ENCODE data around the gene C2orf68.

DNA sequence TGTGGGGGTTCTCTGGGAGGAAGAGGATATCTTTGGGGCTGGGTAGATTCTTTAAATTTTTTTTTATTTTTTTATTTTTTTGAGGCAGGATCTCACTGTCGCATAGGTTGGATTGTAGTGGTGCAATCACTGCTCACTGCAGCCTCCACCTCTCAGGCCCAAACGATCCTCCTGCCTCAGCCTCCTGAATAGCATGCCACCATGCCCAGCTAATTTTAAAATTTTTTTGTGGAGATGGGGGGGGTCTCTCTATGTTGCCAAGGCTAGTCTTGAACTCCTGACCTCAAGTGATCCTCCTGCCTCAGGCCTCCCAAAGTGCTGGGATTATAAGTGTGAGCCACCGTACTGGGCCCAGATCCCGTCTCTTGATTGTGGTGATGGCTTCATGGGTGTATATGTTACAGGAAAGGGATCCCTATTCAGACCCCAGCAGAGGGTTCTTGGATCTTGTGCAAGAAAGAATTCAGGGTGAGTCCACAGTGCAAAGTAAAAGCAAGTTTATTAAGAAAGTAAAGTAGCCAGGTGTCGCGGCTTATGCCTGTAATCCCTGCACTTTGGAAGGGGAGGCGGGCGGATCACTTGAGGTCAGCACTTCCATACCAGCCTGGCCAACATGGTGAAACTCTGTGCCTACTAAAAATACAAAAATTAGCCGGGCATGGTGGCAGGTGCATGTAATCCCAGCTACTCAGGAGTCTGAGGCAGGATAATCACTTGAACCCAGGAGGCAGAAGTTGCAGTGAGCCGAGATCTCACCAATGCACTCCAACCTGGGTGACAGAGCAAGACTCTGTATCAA lies 2.0 kb upstream of the C2orf68 start:
- TF ChIP-seq CTCF (IDR thresholded peaks at IDR 0.05; ENCODE audit: borderline replicate concordance, extremely low read depth, low read length, poor library complexity, severe bottlenecking) (no peak), EZH2 (IDR thresholded peaks at IDR 0.05; ENCODE audit: borderline replicate concordance, low read depth, low read length, severe bottlenecking) (no peak)

Measured in DND-41 (cell line).